NT2/D1 (cell line): ENCODE results near the gene RYR3.

Source experiments
- DNase-seq: peaks from one replicate; pipeline ENCODE4 v3.0.0-alpha.2; 2011; ENCODE audit warnings: low read depth, low spot score
- H3K27me3 ChIP-seq: 2 replicates; pipeline ENCODE4 v1.6.0; 2011; ENCODE audit warnings: mild to moderate bottlenecking; ENCODE audit not compliant: insufficient read length, insufficient read depth
- H3K36me3 ChIP-seq: 2 replicates; pipeline ENCODE4 v1.6.1; 2011; ENCODE audit warnings: mild to moderate bottlenecking, low read length, mixed read lengths; ENCODE audit not compliant: insufficient read depth, insufficient read length
- H3K4me1 ChIP-seq: 2 replicates; pipeline ENCODE4 v1.5.1; 2011; ENCODE audit not compliant: insufficient read depth, insufficient read length
- H3K4me3 ChIP-seq: 2 replicates; pipeline ENCODE4 v1.5.1; 2011; ENCODE audit warnings: low read depth; ENCODE audit not compliant: insufficient read length
- H3K9ac ChIP-seq: 2 replicates; pipeline ENCODE4 v1.6.0; 2011; ENCODE audit warnings: low read depth; ENCODE audit not compliant: insufficient read length
- H3K9me3 ChIP-seq: 2 replicates; pipeline ENCODE4 v1.5.1; 2011; ENCODE audit warnings: mild to moderate bottlenecking, low read length; ENCODE audit not compliant: insufficient read depth
- SUZ12 ChIP-seq: IDR thresholded peaks from 2 replicates; pipeline ENCODE4 v1.6.1; 2011; ENCODE audit not compliant: insufficient read length, insufficient read depth; ENCODE audit errors: extremely low read depth
- YY1 ChIP-seq: IDR thresholded peaks from 2 replicates; pipeline ENCODE4 v1.6.1; 2011; ENCODE audit not compliant: insufficient read length, insufficient read depth
- ZNF274 ChIP-seq: IDR thresholded peaks from 2 replicates; pipeline ENCODE4 v1.6.1; 2011; ENCODE audit warnings: mild to moderate bottlenecking, low read depth, low read length

Gene RYR3

DNA sequence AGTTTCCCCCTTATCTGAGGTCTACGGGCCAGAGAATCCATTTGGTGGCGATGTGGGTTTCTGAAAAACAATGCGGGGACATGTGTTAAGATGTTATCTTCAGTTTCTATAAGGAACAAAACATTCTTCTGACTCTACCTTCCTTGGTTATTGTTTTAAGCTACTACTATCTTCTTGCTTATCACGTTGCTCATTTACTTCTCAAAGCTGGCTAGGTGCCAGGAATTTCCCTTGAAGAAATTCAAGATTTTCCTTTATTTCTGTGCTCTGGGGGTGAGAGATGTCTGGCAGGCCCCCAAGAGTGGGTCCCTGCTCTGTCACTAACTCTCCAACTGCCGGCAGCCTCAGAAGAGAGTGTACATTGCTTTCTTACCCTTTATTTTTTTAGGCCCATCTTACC, 119.8 kb downstream of the RYR3 start:
- no peak overlapping the region for H3K4me3 ChIP-seq
- H3K4me1 ChIP-seq: no peaks in the 10 kb centered on the region
- H3K27me3 ChIP-seq: no peaks in the 10 kb centered on the region
- no peak overlapping the region for H3K9ac ChIP-seq
- no peaks in the 10 kb centered on the region for H3K36me3 ChIP-seq
- TF ChIP-seq SUZ12 (no peak), YY1 (no peak)
- H3K9me3 ChIP-seq: no peaks in the 10 kb centered on the region
- DNase-seq: no peak

DNA sequence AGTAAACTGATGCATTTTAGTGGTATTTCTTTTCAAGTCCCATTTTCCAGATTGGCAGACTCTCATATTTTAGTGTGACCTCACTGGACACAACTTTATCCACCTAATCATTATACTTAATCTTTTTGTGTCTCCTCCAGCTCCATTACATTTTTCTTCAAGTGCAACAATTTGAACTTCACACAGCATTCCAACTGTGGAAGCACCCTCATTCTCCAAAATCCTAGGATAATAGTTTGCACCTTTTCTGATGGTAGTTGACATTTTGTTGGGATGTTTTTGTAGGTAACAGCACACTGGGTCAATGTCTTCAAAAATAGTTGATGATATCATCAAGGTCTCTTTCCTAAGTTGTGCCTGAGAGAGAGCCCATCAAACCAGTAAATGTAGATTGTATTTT, 123.1 kb downstream of the RYR3 start:
- Histone ChIP-seq H3K9me3 (no peaks in the 10 kb centered on the region), H3K4me1 (no peaks in the 10 kb centered on the region), H3K27me3 (no peaks in the 10 kb centered on the region), H3K36me3 (no peaks in the 10 kb centered on the region), H3K4me3 (no peak overlapping the region), H3K9ac (no peak overlapping the region)
- TF ChIP-seq SUZ12 (no peak), YY1 (no peak), ZNF274 (no peak)
- no peak for DNase-seq

DNA sequence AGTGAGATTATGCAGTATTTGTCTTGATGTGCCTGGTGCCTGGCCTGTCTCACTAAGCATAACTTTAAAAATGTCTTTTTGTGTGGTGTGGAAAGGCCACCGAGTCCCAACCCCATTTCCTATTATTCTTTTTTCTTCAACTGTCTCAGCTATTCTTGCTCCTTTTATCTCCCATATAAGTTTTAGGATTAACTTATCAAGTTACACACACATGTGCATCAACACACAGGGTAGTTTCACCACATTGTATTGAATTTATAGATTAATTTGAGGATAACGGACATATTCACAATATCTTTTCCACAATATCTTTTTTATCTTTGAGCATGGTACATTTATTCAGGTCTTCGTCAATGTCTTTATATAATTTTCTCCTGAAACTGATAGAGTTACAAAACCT, 127.6 kb downstream of the RYR3 start:
- TF ChIP-seq YY1 (no peak), SUZ12 (no peak), ZNF274 (no peak)
- H3K4me1 ChIP-seq: no peaks in the 10 kb centered on the region
- H3K27me3 ChIP-seq: no peaks in the 10 kb centered on the region
- H3K36me3 ChIP-seq: no peaks in the 10 kb centered on the region
- H3K9ac ChIP-seq: no peak overlapping the region
- DNase-seq: no peak
- H3K9me3 ChIP-seq: no peaks in the 10 kb centered on the region
- no peak overlapping the region for H3K4me3 ChIP-seq

GRCh38 chr15:33440900-33441299, 130.1 kb downstream of the RYR3 start:
- TF ChIP-seq YY1: no peak
- no peak for TF ChIP-seq SUZ12
- no peak overlapping the region for H3K9ac ChIP-seq
- H3K4me3 ChIP-seq: no peak overlapping the region
- H3K27me3 ChIP-seq: no peaks in the 10 kb centered on the region
- no peaks in the 10 kb centered on the region for H3K4me1 ChIP-seq
- no peaks in the 10 kb centered on the region for H3K36me3 ChIP-seq
- DNase-seq: no peak
- H3K9me3 ChIP-seq: no peaks in the 10 kb centered on the region

DNA sequence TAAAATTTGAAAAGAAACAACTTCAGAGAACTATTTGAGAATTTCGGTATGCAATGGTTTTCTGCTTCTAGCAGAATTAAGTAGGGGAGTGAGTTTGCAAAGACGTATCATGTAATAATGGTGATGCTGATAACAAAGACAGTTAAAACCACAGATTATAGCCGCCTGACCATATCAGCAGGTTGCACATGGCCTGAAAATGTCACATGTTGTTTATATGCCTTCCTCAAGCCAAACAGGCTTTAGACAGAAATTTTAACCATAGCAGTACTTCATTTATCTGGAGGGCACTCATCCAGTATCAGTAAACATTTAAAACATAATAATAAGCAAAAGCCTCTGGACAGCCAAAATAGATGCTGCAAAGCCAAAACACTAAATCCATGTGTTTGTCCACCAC, 131.7 kb downstream of the RYR3 start:
- Histone ChIP-seq H3K9ac (no peak overlapping the region), H3K27me3 (no peaks in the 10 kb centered on the region), H3K9me3 (no peaks in the 10 kb centered on the region), H3K4me1 (no peaks in the 10 kb centered on the region), H3K36me3 (no peaks in the 10 kb centered on the region), H3K4me3 (no peak overlapping the region)
- TF ChIP-seq ZNF274 (no peak), YY1 (no peak), SUZ12 (no peak)
- no peak for DNase-seq

GRCh38 chr15:33443708-33444107, 132.9 kb downstream of the RYR3 start:
- Histone ChIP-seq H3K4me1 (no peaks in the 10 kb centered on the region), H3K9ac (no peak overlapping the region), H3K4me3 (no peak overlapping the region), H3K36me3 (no peaks in the 10 kb centered on the region), H3K27me3 (no peaks in the 10 kb centered on the region), H3K9me3 (no peaks in the 10 kb centered on the region)
- no peak for DNase-seq
- TF ChIP-seq YY1 (no peak), SUZ12 (no peak), ZNF274 (no peak)

DNA sequence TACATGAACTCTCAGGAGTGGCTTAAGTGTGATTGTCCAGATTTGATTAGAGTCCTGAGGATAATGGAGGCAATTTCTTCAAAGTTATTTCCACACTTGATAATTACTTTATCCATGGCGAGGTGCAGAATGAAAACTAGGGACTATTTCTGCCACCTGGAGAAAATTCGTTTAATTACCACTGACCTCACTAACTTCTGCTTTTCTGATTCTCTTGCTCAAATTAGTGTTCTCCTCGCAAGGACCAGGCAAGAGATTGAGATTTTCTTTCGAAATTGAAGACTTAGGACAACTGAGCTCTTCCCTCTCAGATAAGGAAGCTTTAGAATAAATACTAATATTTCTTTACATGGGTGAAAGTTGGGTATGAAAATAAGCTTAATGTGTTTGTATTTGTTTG, 135.2 kb downstream of the RYR3 start:
- no peak overlapping the region for H3K4me3 ChIP-seq
- H3K27me3 ChIP-seq: no peaks in the 10 kb centered on the region
- DNase-seq: no peak
- no peaks in the 10 kb centered on the region for H3K9me3 ChIP-seq
- no peaks in the 10 kb centered on the region for H3K36me3 ChIP-seq
- H3K9ac ChIP-seq: no peak overlapping the region
- no peak for TF ChIP-seq SUZ12
- TF ChIP-seq YY1: no peak
- TF ChIP-seq ZNF274: no peak
- no peaks in the 10 kb centered on the region for H3K4me1 ChIP-seq

DNA sequence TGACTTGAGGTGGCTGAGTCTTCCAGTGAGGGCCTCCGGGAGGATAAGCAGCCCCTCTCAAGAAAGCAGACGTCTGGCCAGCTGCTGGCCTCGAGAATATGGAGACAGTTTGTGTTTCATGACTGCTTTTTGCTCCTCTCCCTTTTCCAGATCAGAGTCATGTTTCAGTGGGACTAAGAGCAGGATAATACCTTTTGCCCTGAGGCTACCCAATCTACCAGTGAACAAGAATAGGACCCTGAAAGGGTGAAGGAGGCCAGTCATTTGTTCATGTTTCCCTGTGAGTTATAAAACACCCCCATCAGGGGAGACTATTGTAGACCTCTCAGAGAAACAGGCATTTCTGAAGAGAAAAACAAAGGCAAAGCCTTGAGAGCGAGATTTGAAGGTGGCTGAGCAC, 137.4 kb downstream of the RYR3 start:
- no peaks in the 10 kb centered on the region for H3K27me3 ChIP-seq
- TF ChIP-seq ZNF274 (no peak), YY1 (no peak), SUZ12 (no peak)
- H3K4me3 ChIP-seq: no peak overlapping the region
- H3K9me3 ChIP-seq: no peaks in the 10 kb centered on the region
- no peak overlapping the region for H3K9ac ChIP-seq
- no peaks in the 10 kb centered on the region for H3K4me1 ChIP-seq
- DNase-seq: no peak
- no peaks in the 10 kb centered on the region for H3K36me3 ChIP-seq
